Neuron (in vitro differentiated cells): ENCODE measurements around the gene MAEL.
"Not testable (repeated sequence)": the region's sequence is repeated elsewhere in the genome, so short reads cannot be mapped to it uniquely, and the experiment has no call there.

Experiments used
- H2AFZ ChIP-seq: one replicate; pipeline ENCODE4 v1.6.1; 2013; ENCODE audit warnings: low read depth, mild to moderate bottlenecking, inconsistent platforms, low read length, moderate library complexity
- H3K27me3 ChIP-seq: one replicate; pipeline ENCODE4 v1.6.1; 2013; ENCODE audit warnings: low read length; ENCODE audit not compliant: insufficient read depth
- H3K36me3 ChIP-seq: one replicate; pipeline ENCODE4 v1.6.1; 2013; ENCODE audit warnings: low read length; ENCODE audit not compliant: insufficient read depth
- H3K4me1 ChIP-seq: one replicate; pipeline ENCODE4 v1.6.1; 2013; ENCODE audit warnings: low read length; ENCODE audit not compliant: insufficient read depth
- H3K4me3 ChIP-seq: 2 replicates; pipeline ENCODE4 v1.5.1; 2013; ENCODE audit warnings: mild to moderate bottlenecking, low read length, moderate library complexity
- H3K9me3 ChIP-seq: one replicate; pipeline ENCODE4 v1.6.1; 2013; ENCODE audit warnings: low read length

MAEL gene

DNA sequence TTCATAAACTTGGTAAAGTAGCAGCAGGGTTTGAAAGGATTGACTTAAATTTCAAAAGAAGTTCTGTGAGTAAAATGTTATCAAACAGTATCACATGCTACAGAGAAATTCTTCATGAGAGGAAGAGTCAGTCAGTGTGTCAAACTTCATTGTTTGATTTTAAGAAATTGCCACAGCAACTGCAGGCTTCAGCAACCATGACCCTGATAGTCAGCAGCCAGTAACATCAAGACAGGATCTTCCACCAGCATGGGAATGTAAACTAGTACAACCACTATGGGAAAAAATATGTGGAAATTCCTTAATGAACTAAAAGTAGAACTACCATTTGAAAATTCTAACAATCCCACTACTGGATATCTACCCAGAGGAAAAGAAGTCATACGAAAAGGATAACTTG, 11.5 kb downstream of the MAEL start:
- no peaks in the 10 kb centered on the region for H3K4me1 ChIP-seq
- H3K4me3 ChIP-seq: no peak overlapping the region
- H2AFZ ChIP-seq: no peak overlapping the region
- H3K9me3 ChIP-seq: no peaks in the 10 kb centered on the region
- no peaks in the 10 kb centered on the region for H3K36me3 ChIP-seq
- no peaks in the 10 kb centered on the region for H3K27me3 ChIP-seq

DNA sequence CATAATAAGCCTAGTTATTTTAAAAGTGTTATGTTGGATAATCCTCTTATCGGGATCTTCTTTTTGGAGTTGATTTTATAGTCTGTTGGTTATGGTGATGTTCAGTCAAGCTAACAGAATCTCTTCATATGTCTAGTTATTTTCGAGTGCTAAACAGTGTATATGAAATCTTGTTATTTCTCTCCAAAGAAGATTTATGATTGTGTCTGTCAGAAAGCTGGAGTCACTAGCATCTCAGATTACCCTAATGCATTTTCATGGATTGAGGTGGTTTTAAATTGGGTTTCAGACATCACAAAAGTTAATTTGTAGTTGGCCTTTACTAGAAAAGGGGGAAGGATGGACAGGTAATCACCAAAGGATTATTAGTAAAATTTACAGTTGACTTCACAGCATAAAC, 13.3 kb downstream of the MAEL start:
- H3K4me1 ChIP-seq: no peaks in the 10 kb centered on the region
- H3K36me3 ChIP-seq: no peaks in the 10 kb centered on the region
- no peaks in the 10 kb centered on the region for H3K9me3 ChIP-seq
- H3K27me3 ChIP-seq: no peaks in the 10 kb centered on the region
- H2AFZ ChIP-seq: no peak overlapping the region
- H3K4me3 ChIP-seq: no peak overlapping the region

DNA sequence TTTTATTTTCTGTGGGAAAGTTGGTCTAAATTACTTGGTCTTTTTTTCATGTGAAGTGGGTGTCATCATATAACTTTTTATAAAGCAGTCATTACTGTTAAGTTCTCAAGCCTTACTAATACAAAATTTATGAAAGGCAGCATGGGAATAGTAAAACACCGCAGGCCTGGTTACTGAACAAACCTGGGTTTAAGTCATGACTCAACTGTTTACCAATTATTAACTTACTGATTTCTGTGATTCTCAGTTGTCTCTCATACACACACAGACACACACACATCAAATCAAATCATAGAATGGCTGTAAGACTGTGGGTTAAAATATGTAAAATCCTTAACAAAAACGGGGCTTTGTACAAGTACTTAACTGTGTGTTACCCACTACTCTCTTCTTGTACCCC, 14.6 kb downstream of the MAEL start:
- no peak overlapping the region for H2AFZ ChIP-seq
- no peaks in the 10 kb centered on the region for H3K4me1 ChIP-seq
- H3K27me3 ChIP-seq: no peaks in the 10 kb centered on the region
- no peaks in the 10 kb centered on the region for H3K36me3 ChIP-seq
- no peak overlapping the region for H3K4me3 ChIP-seq
- no peaks in the 10 kb centered on the region for H3K9me3 ChIP-seq

GRCh38 chr1:167011560-167012191, 22.6 kb downstream of the MAEL start:
- H2AFZ ChIP-seq: no peak overlapping the region
- no peak overlapping the region for H3K4me3 ChIP-seq
- no peaks in the 10 kb centered on the region for H3K36me3 ChIP-seq
- H3K27me3 ChIP-seq: no peaks in the 10 kb centered on the region
- peaks cover 7% of the 10 kb centered on the region for H3K4me1 ChIP-seq
- H3K9me3 ChIP-seq: peaks cover 2% of the 10 kb centered on the region

DNA sequence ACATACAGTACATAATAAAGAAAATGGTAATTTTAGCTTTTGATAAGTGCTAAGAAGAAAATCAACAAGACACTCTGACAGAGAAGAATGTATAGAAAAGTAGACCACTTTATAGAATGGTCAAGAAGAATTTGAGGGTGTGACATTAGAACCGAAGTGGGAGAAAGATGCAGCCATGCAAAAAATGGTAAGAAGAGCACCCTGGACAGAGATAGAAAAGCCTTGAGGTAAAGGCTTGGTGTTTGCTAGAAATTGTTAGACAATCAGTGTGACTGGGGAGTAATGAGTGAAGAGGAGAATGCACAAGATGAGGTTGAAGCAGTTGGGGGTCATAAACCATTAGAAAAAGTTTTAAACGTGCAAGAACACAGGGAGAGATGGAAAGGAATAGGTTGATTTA, 23.5 kb downstream of the MAEL start:
- peaks cover 7% of the 10 kb centered on the region for H3K4me1 ChIP-seq
- peaks cover 2% of the 10 kb centered on the region for H3K9me3 ChIP-seq
- no peaks in the 10 kb centered on the region for H3K27me3 ChIP-seq
- H2AFZ ChIP-seq: no peak overlapping the region
- no peak overlapping the region for H3K4me3 ChIP-seq
- no peaks in the 10 kb centered on the region for H3K36me3 ChIP-seq

DNA sequence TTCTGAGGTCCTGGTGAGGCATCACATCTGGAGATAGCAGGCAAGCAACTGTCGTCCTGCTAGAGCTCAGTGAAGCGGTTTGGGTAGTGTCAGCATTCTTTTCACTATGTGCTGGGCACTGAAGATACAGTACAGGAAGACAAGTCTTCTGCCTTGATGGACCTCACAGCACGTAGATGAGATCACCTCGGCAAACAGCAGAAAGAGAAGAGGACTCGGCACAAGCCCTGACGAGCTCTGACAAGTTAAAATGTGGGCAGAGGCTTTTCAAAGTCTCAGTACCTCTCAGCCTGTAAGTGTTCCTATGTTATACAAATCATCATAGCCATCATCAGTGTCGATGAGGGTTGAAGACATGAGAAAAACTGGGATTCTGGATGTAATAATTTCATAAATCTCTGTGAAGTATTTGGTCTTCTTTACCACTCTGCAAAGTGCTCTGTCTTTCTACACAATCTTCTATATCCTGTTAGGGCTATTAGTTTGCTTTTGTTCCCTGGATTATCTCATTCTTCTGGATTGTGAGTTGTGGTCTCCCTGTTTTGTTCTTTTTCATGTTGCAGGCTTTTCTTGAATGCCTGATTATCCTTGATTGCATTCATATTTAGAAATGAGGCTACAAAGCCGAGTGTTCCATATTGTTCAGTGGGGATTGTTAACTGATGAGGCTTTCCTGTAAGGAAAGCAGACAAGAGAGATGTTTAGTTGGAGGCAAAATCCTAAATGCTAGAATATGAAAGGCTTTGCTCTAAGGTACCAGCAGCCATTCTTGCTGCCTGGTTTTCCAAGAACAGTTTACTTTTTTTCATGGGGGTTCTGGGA, 24.2 kb downstream of the MAEL start:
- Histone ChIP-seq H3K27me3 (no peaks in the 10 kb centered on the region), H3K4me1 (peaks cover 7% of the 10 kb centered on the region), H3K4me3 (no peak overlapping the region), H3K36me3 (no peaks in the 10 kb centered on the region), H3K9me3 (peaks cover 2% of the 10 kb centered on the region), H2AFZ (peak overlapping the region; percentile 24)

DNA sequence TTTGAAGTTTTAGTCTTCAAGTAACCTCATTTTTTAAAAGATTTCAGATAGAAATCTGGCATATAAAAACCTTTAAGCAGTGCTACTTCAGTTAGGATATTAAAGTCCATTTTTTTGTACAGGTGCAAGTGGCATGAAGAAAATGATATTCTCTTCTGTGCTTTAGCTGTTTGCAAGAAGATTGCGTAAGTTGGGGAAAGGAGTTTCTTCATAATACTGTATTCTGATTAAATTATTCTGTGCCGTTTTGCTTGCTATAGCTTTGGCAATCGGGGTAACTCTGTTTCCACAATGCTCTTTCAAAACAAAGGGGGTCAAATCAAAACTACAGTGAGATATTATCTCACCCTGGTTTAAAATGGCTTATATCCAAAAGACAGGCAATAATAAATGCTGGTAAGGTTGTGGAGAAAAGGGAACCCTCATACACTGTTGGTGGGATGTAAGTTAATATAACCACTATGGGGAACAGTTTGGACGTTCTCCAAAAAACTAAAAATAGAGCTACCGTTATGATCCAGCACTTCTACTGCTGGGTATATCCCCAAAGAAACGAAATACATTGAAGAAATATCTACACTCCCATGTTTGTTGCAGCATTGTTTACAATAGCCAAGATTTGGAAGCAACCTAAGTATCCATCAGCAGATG, 27.1 kb downstream of the MAEL start:
- H3K9me3 ChIP-seq: no peaks in the 10 kb centered on the region

GRCh38 chr1:167022384-167022783, 33.3 kb downstream of the MAEL start:
- Histone ChIP-seq H3K4me1 (no peaks in the 10 kb centered on the region), H3K27me3 (no peaks in the 10 kb centered on the region), H3K4me3 (no peak overlapping the region), H3K9me3 (no peaks in the 10 kb centered on the region), H3K36me3 (no peaks in the 10 kb centered on the region), H2AFZ (no peak overlapping the region)

More for the DNA sequence above, 27.1 kb downstream of the MAEL start:
- Histone ChIP-seq H3K4me3 (no peak overlapping the region), H3K36me3 (no peaks in the 10 kb centered on the region), H2AFZ (no peak overlapping the region), H3K4me1 (peaks cover 7% of the 10 kb centered on the region), H3K27me3 (no peaks in the 10 kb centered on the region)

DNA sequence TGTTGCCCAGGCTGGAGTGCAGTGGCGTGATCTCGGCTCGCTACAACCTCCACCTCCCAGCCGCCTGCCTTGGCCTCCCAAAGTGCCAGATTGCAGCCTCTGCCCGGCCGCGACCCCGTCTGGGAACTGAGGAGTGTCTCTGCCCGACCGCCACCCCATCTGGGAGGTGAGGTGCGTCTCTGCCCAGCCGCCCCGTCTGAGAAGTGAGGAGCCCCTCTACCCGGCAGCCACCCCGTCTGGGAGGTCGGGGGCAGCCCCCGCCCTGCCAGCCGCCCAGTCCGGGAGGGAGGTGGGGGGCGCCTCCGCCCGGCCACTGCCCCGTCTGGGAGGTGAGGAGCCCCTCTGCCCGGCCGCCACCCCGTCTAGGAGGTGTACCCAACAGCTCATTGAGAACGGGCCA, 40.5 kb downstream of the MAEL start:
- H2AFZ ChIP-seq, H3K9me3 ChIP-seq, H3K36me3 ChIP-seq, H3K4me1 ChIP-seq, H3K4me3 ChIP-seq, H3K27me3 ChIP-seq: not testable (repeated sequence)

GRCh38 chr1:167033646-167034045, 44.6 kb downstream of the MAEL start:
- Histone ChIP-seq H3K36me3 (no peaks in the 10 kb centered on the region), H3K4me3 (no peak overlapping the region), H3K4me1 (no peaks in the 10 kb centered on the region), H2AFZ (no peak overlapping the region), H3K27me3 (no peaks in the 10 kb centered on the region), H3K9me3 (peaks cover 2% of the 10 kb centered on the region)

- Histone ChIP-seq H3K9me3 (no peaks in the 10 kb centered on the region), H3K27me3 (no peaks in the 10 kb centered on the region), H3K4me1 (no peaks in the 10 kb centered on the region), H3K36me3 (no peaks in the 10 kb centered on the region), H2AFZ (no peak overlapping the region), H3K4me3 (no peak overlapping the region)
Measured at GRCh38 chr1:167043752-167044488, 54.8 kb downstream of the MAEL start.

GRCh38 chr1:167051907-167052306, 62.8 kb downstream of the MAEL start:
- Histone ChIP-seq H3K27me3 (no peaks in the 10 kb centered on the region), H3K36me3 (no peaks in the 10 kb centered on the region), H2AFZ (no peak overlapping the region), H3K4me1 (peaks cover 2% of the 10 kb centered on the region), H3K4me3 (no peak overlapping the region), H3K9me3 (no peaks in the 10 kb centered on the region)

GRCh38 chr1:167052389-167052788, 63.3 kb downstream of the MAEL start:
- Histone ChIP-seq H3K36me3 (no peaks in the 10 kb centered on the region), H3K4me1 (peaks cover 5% of the 10 kb centered on the region), H2AFZ (no peak overlapping the region), H3K9me3 (no peaks in the 10 kb centered on the region), H3K4me3 (no peak overlapping the region), H3K27me3 (no peaks in the 10 kb centered on the region)
